Progenitor cell of endocrine pancreas (in vitro differentiated cells): Measurements from ENCODE around the gene PHAF1. TPM values are rescaled to one million over a fixed set of nuclear protein-coding genes. Genes with fewer than 3 reads are reported as not detected.

Source experiments
- DNase-seq: peaks from one replicate; pipeline ENCODE4 v3.0.0; 2021; ENCODE audit warnings: low spot score; ENCODE audit not compliant: unreplicated experiment
- H3K27ac Mint-ChIP-seq: 2 replicates; pipeline ENCODE4 v1.8.0; 2021; ENCODE audit warnings: mild to moderate bottlenecking, moderate library complexity, mixed read lengths
- H3K27me3 Mint-ChIP-seq: 2 replicates; pipeline ENCODE4 v1.8.0; 2021; ENCODE audit warnings: mixed read lengths
- H3K36me3 Mint-ChIP-seq: 2 replicates; pipeline ENCODE4 v1.8.0; 2022; ENCODE audit warnings: mixed read lengths; ENCODE audit not compliant: insufficient read depth
- H3K4me1 Mint-ChIP-seq: 2 replicates; pipeline ENCODE4 v1.8.0; 2021; ENCODE audit warnings: low read depth, mixed read lengths
- H3K4me3 Mint-ChIP-seq: 2 replicates; pipeline ENCODE4 v1.8.0; 2021; ENCODE audit warnings: low read depth, mild to moderate bottlenecking, moderate library complexity, mixed read lengths
- H3K9me3 Mint-ChIP-seq: 2 replicates; pipeline ENCODE4 v1.8.0; 2021; ENCODE audit warnings: low read depth, mixed read lengths
- total RNA-seq: library from RNA; stranded (reverse); gene quantifications from 2 replicates; pipeline ENCODE4 v1.2.1, GENCODE V29; 2021
- TF ChIP-seq, protein P1 (sequence below): fragments of 200-600 bp; sonication (generic); IDR thresholded peaks from one replicate; pipeline ENCODE4 v1.5.0; 2021; ENCODE audit warnings: antibody characterized with exemption, mild to moderate bottlenecking; ENCODE audit not compliant: unreplicated experiment

The PHAF1 gene
- total RNA-seq, 1 donor from 2014 or later: 21.0 TPM

DNA sequence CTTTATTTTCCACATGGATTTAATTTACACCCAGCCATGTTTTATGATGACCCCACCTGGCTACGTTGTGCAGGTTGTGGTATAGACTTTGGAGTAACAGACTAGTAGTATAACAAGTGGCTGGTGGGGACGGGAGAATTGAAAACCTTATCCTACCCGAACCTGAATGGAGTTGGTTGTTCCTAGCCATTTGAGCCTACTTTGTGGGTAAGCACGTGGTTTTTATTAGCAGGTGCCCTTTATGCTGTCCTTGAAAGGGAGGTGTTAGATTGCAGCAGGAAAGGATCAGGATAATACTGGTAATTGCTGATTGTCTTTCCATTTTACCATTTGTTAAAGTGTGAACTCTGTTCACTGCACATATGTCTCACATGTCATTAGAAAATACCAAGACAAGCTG is 31.9 kb upstream of the PHAF1 start:
- Mint-ChIP-seq H3K4me1 (no peaks in the 10 kb centered on the region), H3K9me3 (no peaks in the 10 kb centered on the region), H3K36me3 (no peaks in the 10 kb centered on the region), H3K27ac (no peak overlapping the region), H3K27me3 (no peaks in the 10 kb centered on the region), H3K4me3 (no peak overlapping the region)
- TF ChIP-seq, protein P1, sequence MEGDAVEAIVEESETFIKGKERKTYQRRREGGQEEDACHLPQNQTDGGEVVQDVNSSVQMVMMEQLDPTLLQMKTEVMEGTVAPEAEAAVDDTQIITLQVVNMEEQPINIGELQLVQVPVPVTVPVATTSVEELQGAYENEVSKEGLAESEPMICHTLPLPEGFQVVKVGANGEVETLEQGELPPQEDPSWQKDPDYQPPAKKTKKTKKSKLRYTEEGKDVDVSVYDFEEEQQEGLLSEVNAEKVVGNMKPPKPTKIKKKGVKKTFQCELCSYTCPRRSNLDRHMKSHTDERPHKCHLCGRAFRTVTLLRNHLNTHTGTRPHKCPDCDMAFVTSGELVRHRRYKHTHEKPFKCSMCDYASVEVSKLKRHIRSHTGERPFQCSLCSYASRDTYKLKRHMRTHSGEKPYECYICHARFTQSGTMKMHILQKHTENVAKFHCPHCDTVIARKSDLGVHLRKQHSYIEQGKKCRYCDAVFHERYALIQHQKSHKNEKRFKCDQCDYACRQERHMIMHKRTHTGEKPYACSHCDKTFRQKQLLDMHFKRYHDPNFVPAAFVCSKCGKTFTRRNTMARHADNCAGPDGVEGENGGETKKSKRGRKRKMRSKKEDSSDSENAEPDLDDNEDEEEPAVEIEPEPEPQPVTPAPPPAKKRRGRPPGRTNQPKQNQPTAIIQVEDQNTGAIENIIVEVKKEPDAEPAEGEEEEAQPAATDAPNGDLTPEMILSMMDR: no peak
- DNase-seq: no peak

DNA sequence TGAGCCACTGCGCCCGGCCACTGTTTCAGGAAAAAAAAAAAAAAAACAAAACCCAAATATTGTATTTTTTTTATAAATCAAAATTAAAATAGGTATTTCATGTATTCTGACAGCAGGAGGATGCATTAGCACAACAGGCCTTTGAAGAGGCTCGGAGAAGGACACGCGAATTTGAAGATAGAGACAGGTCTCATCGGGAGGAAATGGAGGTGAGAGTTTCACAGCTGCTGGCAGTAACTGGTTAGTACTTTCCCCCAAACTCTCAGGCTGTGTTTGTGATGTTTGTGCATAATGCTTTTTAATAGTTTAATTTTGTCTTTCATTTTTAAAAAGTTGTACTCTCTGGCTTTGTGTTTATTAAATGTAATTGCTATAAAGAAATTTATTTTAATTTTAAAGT is 27.6 kb upstream of the PHAF1 start:
- Mint-ChIP-seq H3K27me3 (no peaks in the 10 kb centered on the region), H3K4me3 (no peak overlapping the region), H3K9me3 (no peaks in the 10 kb centered on the region), H3K36me3 (peaks cover 4% of the 10 kb centered on the region), H3K27ac (no peak overlapping the region), H3K4me1 (no peaks in the 10 kb centered on the region)
- DNase-seq: no peak
- TF ChIP-seq, protein P1: no peak

DNA sequence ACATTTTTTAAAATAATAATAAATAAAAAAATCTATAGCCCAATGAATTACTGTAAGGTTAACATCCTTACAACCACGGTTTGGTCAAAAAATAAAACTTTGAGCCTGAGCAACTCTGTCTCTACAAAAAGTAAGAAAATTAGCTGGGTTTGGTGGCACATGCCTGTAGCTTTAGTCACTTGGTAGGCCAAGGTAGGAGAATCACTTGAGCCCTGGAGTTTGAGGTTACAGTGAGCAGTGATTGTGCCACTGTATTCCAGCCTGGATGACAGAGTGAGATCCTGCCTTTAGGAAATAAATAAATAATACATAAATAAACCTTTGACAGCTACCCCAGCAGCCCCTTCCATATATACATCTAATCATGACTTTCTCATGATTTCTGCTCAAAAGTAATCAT is 26.9 kb upstream of the PHAF1 start:
- Mint-ChIP-seq H3K9me3 (no peaks in the 10 kb centered on the region), H3K4me3 (no peak overlapping the region), H3K27ac (no peak overlapping the region), H3K36me3 (peaks cover 4% of the 10 kb centered on the region), H3K27me3 (no peaks in the 10 kb centered on the region), H3K4me1 (no peaks in the 10 kb centered on the region)
- DNase-seq: no peak
- TF ChIP-seq, protein P1: no peak

DNA sequence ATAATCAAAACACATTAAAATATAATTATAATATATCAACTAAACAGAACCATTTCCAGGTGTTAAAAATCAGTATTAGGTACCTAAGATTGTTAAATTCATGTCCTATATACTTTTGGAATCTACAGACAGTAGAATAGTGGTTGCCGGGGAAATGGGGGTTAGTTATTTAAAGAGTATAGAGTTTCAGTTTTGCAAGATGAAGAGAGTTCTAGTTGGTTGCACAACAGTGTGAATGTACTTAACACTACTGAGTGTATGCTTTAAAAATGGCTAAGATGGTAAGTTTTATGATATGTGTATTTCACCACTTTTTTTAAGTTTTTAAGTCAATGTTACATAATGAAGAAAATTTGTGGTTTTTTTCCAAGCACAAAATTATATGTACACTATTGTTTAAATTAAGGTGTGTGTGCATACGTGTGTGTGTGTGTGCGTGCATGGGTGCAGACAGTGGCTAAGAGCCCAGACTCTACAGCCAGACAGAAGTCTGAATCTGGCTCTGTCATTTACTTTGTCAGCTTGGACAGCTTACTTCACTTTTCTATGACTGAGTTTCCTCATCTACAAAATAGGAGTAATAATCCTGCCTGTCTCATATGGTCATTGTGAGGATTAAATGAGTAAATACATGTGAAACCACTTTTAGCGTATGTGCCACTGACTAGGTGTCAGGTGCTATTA is 25.3 kb upstream of the PHAF1 start:
- Mint-ChIP-seq H3K27ac (no peak overlapping the region), H3K4me1 (no peaks in the 10 kb centered on the region), H3K27me3 (no peaks in the 10 kb centered on the region), H3K4me3 (no peak overlapping the region), H3K36me3 (peaks cover 4% of the 10 kb centered on the region), H3K9me3 (no peaks in the 10 kb centered on the region)
- TF ChIP-seq, protein P1: no peak
- no peak for DNase-seq

DNA sequence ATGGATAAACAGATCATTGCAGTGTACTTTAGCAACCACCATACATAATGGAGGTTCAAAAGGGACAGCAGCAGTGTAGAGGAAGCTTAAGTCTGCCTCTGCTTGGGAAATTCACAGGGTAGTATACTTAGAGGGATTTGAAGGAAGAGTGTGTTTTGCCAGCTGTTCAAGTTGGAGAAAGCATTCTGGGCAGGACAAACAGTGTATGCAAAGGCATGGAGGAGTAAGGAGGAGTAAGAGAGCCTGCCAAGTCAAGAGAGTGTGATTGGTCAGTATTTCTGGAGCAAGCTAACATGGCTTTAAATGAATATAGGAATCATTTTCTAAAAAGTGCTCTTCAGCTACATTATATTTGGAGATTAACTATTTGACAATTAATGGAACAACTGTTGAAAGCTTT is 22.9 kb upstream of the PHAF1 start:
- H3K4me1 Mint-ChIP-seq: no peaks in the 10 kb centered on the region
- peaks cover 4% of the 10 kb centered on the region for H3K36me3 Mint-ChIP-seq
- H3K4me3 Mint-ChIP-seq: no peak overlapping the region
- H3K27me3 Mint-ChIP-seq: no peaks in the 10 kb centered on the region
- no peak overlapping the region for H3K27ac Mint-ChIP-seq
- TF ChIP-seq, protein P1: no peak
- H3K9me3 Mint-ChIP-seq: no peaks in the 10 kb centered on the region
- DNase-seq: no peak
